Posterior vena cava (tissue), 2 donors: ENCODE results near the gene TYROBP. TPM values are rescaled to one million over a fixed set of nuclear protein-coding genes. Genes with fewer than 3 reads are reported as not detected.
"Not testable (repeated sequence)": the region's sequence is repeated elsewhere in the genome, so short reads cannot be mapped to it uniquely, and the experiment has no call there.

ENCODE experiments used
- DNase-seq: peaks from one replicate; pipeline ENCODE4 v3.0.0-alpha.2; 2020; ENCODE audit warnings: low spot score
- intact Hi-C, 2 donors: fragments of 100-400 bp; cut with DNase I; formaldehyde crosslinking; loops; one replicate each; pipeline versions ENCODE4 v1.14.1 to v1.14.2; 2022 to 2023
- long read RNA-seq, 2 donors: library from polyadenylated mRNA; unstranded; transcript quantifications; one replicate each; pipeline ENCODE4 v2.0.0, GENCODE V29; 2020 to 2021
- total RNA-seq, 2 donors: library from RNA; stranded (reverse); fragmentation: NEBNext Ultra II Directional; extraction: Animal tissue kit (Norgen Biotek cat#: 25700); gene quantifications; one replicate each; pipeline ENCODE4 v1.2.1, GENCODE V29; 2021
- donor health status: DM: yes; HTN: yes; CAD: no.
- donor health status: DM: yes; HTN: yes; CAD: no.

The TYROBP gene
- total RNA-seq = 10 to 100 TPM; 58.8 to 96.5 TPM
- long read RNA-seq, donor 1, transcript TYROBP-201 (5 exons, 568 nt) = major isoform, 5 of 19 reads
- long read RNA-seq, donor 1, partial matches to known transcripts = 11 of 19 reads
- long read RNA-seq, donor 1, other reads (novel, unspliced or antisense) = 0 of 19 reads
- long read RNA-seq, donor 2, partial matches to known transcripts = 4 of 9 reads
- long read RNA-seq, donor 2, other reads (novel, unspliced or antisense) = 1 of 9 reads

- peak; percentile 87 for DNase-seq
- intact Hi-C loops = no loop called here
Observed at GRCh38 chr19:35908010-35908441, at the start of gene TYROBP. Gene TYROBP, minus strand, starts transcription at chr19:35908295. Its CDS starts 67 bp downstream, at chr19:35908228.

GRCh38 chr19:35957411-35957810 lies 49.3 kb upstream of the TYROBP start:
- intact Hi-C loops, DNase-seq: not testable (repeated sequence)

GRCh38 chr19:35955881-35956634 lies 48.0 kb upstream of the TYROBP start:
- no peak for DNase-seq
- intact Hi-C loops = no loop called here

- intact Hi-C loops = no loop called here
- no peak for DNase-seq
Observed at GRCh38 chr19:35949131-35949530, 41.0 kb upstream of the TYROBP start.

DNA sequence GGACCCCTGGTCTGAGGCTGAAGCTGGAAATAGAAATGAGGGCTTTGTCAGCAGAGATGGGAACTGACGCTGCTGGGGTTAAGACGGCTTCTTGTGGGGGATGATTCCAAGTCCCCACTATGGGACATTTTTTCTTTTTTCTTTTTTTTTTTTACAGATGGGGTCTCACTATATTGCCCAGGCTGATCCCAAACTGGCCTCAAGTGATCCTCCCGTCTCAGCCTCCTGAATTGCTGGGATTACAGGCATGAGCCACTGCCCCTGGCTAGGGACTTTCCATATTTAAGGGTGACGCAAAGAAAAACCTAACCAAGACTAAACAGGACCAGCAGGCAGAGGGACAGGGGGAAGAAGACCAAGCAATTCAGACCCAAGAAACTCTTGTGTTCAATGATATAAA lies 38.1 kb upstream of the TYROBP start:
- intact Hi-C loops = no loop called here
- DNase-seq = no peak

DNA sequence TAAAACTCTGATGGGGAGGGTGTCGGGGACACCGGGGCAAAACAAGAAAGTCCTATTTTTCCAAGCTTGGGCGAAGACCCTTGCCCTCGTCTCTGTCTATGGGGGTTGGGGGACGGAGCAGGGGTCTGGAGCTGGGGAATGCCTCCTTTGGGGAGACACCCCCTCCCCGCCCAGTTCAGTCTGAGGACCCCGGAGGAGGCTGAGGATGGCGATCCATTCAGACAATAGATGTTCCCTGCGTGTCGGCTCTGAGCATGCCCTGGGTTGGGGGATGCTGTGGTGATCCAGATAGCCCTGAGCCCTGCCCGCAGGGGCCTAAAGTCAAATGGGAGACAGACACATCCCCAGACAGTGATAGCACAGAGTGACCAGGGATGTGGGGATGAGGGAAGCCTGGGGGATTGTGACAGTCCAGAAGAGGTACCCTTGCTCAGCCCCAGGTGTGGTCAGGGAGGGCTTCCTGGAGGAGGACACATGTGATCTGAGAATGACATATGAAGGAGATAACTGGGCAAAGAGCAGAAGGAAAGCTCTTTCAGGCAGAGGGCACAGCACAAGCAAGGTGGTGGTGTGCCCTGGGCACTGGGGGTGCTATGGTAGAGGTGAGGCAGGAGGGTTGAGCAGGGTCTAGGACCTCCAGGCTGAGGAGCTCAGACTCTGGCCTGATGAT lies 37.2 kb upstream of the TYROBP start:
- intact Hi-C loops = no loop called here
- no peak for DNase-seq

GRCh38 chr19:35944556-35944955 lies 36.5 kb upstream of the TYROBP start:
- intact Hi-C loops = no loop called here
- no peak for DNase-seq

GRCh38 chr19:35943321-35944301 lies 35.5 kb upstream of the TYROBP start:
- intact Hi-C loops = no loop called here
- no peak for DNase-seq

DNA sequence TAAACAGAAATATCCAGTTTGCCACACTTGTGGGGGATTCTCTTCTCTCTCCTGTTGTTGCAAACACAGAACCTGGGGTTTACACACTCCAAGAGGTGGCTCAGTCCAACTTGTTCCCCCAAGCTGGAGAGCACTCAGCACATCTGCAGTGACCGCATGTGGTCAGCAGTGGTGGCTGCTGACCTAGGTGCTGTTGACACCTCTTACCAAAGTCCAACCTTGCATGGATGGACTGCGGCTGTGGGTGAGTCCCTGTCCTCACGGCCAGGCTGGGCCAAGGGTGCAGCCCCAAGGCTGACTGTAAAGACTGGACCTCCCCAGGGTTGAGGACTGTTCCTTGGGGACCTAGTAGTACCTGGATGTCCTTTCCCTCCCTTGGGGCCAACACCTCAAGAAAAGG lies 34.1 kb upstream of the TYROBP start:
- intact Hi-C loops = no loop called here
- DNase-seq = no peak

DNA sequence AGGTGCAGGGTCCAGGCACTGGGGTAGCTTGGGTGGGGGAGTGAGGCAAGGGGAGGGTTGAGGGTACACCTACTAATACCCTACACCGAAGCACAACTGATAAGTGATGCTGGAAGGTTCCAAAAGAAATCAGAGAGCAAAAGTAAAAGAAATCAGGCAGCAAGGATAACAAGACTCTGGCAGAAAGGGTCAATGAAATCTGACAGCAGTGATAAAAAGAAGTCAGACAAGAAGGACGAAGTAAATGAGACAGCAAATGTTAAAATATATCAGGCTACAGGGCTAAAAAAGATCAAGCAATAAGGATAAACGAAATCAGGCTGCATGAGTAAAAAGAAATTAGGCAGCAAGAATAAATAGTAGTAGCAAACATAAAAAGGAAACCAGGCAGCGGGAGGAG lies 32.7 kb upstream of the TYROBP start:
- no peak for DNase-seq
- intact Hi-C loops = no loop called here

DNA sequence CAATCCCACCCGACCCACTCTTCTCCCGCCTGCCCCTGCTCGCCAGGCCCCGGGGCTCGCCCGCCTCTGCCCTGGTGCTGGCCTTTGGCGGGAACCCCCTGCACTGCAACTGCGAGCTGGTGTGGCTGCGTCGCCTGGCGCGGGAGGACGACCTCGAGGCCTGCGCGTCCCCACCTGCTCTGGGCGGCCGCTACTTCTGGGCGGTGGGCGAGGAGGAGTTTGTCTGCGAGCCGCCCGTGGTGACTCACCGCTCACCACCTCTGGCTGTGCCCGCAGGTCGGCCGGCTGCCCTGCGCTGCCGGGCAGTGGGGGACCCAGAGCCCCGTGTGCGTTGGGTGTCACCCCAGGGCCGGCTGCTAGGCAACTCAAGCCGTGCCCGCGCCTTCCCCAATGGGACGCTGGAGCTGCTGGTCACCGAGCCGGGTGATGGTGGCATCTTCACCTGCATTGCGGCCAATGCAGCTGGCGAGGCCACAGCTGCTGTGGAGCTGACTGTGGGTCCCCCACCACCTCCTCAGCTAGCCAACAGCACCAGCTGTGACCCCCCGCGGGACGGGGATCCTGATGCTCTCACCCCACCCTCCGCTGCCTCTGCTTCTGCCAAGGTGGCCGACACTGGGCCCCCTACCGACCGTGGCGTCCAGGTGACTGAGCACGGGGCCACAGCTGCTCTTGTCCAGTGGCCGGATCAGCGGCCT lies 32.1 kb upstream of the TYROBP start:
- no peak for DNase-seq
- intact Hi-C loops = no loop called here

DNA sequence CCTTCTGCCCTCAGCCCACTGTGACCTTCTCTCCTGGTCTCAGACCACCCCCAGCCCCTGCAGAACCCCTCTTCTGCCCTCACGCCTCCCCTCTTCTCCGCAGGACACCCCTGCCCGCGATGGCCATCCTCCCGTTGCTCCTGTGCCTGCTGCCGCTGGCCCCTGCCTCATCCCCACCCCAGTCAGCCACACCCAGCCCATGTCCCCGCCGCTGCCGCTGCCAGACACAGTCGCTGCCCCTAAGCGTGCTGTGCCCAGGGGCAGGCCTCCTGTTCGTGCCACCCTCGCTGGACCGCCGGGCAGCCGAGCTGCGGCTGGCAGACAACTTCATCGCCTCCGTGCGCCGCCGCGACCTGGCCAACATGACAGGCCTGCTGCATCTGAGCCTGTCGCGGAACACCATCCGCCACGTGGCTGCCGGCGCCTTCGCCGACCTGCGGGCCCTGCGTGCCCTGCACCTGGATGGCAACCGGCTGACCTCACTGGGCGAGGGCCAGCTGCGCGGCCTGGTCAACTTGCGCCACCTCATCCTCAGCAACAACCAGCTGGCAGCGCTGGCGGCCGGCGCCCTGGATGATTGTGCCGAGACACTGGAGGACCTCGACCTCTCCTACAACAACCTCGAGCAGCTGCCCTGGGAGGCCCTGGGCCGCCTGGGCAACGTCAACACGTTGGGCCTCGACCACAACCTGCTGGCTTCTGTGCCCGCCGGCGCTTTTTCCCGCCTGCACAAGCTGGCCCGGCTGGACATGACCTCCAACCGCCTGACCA lies 31.4 kb upstream of the TYROBP start:
- intact Hi-C loops = loop anchor here (5.0 to 10.0 kb wide), 3 partner anchors 57 to 225 kb away; partner anchors contain the start of genes IGFLR1 (in 1 of the 2), KMT2B (in 1 of the 2), LIN37 (in 1 of the 2) and PSENEN (in 1 of the 2)
- DNase-seq = no peak

GRCh38 chr19:35938282-35939224 lies 30.5 kb upstream of the TYROBP start:
- intact Hi-C loops = loop anchor here (5.0 to 10.0 kb wide), 3 partner anchors 56 to 224 kb away; partner anchors contain the start of genes IGFLR1 (in 1 of the 2), KMT2B (in 1 of the 2), LIN37 (in 1 of the 2) and PSENEN (in 1 of the 2)
- DNase-seq = no peak

DNA sequence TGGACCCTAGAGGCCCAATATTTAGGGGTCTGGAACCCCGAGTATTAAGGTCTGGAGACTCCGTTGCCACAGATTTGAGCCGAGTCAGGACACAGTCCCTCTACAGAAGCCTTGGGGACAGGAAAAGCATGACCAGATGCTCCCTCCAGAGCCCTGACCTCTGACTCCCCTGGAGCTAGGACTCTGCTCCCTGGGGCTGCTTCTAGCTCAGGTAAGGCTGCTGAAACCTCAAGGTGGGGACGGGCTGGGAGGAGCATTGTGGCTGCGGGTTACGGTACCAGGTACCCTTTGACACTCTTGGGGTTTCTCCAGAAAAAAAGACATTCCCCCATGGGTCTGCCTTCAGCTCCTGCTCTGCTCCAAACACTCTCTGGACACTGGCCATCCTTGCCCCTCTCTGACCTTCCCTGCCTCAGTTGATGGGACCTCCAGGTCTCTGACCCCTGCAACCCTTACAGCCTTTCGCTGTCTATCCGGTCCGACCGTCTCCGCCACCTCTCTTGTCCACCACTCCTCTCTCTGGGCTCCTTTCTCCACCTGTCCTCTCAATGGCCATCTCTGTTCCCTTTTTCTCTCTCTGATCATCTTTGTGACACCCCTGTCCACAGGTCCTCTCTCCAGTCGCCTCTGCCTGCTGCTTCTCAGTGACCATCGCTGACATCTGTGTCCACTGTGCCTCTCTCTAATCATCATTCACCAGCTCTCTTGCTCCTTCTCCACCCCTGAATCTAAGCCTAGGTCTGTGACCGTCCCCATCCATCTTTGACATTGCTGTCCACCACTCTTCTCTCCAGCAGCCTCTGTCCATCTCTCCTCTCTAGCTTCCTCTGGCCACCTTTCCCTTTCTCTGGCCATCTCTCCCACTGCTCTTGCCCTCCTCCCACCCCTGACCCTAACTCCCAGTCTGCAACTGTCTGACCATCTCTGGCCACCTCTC lies 29.5 kb upstream of the TYROBP start:
- intact Hi-C loops = loop anchor here (5.0 to 10.0 kb wide), 3 partner anchors 55 to 223 kb away; partner anchors contain the start of genes IGFLR1 (in 1 of the 2), KMT2B (in 1 of the 2), LIN37 (in 1 of the 2) and PSENEN (in 1 of the 2)
- DNase-seq = no peak

DNA sequence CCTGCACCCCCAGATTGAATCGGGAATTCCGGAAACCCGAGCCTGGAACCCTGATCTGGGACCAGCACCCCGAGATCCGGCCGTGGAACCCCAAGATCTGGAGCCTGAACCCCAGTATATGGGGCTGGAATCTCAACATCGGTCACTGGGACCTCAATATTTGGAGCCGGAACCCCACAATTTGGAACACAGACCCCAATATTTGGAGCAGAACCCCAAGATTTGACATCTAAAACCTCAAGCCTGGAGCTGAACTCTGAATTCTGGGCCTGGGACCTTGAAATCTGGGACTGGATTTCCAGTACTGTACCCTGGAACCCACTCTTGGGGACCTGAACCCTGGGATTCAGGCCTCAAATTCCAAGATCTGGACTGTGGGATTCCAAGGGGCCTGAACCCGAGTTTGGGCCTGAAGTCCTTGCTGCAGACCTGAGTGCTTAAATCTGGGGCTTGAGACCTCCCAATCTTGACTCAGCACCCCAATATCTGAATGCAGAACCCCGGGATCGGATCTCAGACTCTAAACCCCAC lies 28.7 kb upstream of the TYROBP start:
- intact Hi-C loops = loop anchor here (5.0 to 10.0 kb wide), 3 partner anchors 55 to 222 kb away; partner anchors contain the start of genes IGFLR1 (in 1 of the 2), KMT2B (in 1 of the 2), LIN37 (in 1 of the 2) and PSENEN (in 1 of the 2)
- no peak for DNase-seq
